NCI-H82 (cell line): ENCODE data around the gene TF.

Experiments used
- DNase-seq: peaks from one replicate; lab custom pipeline; 2025; lab: John Stamatoyannopoulos, UW

Gene TF

DNA sequence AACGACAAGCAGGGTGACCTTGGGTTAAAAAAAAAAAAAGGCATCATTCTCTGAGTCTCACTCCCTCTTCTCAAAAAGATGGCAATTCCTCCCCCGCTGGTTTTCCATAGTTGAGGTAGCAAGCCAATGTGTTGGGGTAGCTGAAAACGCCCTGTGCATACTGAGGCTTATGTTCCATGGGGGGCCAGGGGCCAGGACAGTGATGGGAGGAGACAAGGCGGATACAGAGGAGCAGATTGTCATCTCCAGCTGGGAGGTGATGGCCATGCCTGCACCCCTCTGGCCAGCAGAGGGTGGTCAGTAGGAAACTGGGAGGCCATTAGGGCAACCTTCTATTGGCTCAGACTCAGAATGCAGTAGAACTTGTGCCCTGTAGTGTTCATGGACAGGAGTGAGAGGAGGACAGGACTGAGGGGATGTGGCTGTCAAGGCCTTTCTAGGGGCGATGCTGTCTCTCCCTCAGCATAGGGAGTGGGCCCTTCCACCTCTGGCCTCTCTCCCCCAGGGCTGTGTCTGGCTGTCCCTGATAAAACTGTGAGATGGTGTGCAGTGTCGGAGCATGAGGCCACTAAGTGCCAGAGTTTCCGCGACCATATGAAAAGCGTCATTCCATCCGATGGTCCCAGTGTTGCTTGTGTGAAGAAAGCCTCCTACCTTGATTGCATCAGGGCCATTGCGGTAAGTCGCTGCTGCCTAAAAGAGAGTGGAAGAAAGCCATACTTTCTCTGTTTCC lies 1.9 kb downstream of the TF start:
- DNase-seq = no peak

DNA sequence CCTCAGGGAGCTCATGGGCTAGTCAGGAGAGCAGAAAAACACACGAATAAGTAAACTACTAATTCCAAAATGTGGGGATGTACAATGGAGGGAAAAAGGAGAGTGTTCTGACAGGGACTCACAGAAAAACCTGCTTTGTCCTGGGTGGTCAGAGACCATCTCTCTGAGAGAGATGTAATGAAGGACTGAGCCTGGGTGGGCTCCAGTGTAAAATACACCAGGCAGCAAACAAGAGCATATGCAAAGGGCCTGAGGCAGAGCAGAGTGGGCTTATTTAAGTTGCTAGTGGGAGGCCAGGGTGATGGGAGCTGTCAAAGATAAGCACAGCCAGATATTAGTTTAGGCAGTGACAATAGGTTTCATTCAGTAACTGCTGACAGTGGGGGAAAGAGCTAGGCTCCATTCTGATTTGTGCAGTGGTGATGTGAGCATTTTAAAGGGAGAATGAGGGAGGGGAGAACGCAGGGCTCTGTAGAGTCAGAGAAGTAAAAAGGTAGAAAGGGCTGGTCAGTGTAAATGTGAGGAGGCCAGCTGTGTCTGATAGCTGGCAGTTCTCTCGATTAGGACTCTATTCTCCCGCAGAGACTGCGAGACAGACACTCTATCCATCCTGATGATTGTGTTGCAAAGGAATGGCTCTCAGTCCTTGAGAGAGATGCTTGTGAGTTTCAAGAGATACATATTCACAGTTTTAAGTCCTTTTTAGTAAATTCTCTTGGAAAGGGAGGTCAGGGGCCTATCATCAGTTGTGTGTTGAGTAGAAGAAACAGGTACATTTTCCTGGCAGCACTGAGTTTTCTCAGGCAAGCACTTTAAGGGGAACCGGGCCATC lies 3.5 kb downstream of the TF start:
- DNase-seq = no peak

DNA sequence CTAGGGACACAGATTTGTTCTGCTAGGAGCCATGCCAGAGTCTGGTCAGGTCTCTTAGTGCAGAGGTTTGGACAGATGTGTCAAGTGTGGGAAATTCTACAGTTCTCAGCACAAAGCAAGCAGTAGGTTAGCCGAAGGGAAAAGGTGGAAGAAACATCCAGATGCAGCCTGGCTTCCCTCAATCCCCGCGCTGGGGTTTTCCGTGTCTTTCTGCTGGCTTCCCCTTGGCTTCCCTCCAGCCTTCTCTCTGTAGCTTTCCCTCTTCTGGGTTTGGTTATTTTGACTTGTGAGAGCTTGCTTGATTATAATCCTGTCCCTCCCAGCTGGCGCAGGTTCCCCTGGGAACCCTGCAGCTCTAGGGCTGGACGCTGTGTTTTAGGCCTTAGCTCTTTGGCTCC lies 4.1 kb downstream of the TF start:
- DNase-seq = peak; percentile 77

DNA sequence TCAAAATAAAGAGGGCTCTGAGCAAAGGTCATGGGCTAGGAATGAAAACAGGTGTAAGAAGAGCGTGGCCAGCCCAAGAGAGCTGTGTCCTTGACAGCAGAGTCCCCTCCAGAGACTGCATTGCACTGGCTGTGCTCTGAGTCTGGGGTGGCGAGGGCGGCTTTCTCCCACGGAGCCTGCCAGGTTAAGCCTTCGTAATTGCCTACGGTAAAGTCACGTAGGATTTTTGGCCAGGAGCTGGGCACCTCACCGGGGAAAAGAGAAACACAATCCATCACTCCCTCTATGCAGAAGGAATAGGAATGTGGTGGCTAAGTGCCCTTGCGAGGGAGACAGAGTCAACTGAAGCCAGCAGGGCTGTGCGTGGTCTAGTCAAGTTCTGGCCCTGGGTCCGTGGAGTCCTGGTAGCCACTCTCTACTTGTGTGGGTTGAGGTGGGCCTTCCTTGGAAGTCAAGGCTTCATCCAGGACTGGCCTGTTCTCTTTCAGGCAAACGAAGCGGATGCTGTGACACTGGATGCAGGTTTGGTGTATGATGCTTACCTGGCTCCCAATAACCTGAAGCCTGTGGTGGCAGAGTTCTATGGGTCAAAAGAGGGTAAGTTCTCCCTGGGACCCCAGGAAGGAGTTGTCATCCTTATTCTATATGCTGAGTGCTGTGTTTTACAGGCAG lies 7.0 kb downstream of the TF start:
- no peak for DNase-seq

DNA sequence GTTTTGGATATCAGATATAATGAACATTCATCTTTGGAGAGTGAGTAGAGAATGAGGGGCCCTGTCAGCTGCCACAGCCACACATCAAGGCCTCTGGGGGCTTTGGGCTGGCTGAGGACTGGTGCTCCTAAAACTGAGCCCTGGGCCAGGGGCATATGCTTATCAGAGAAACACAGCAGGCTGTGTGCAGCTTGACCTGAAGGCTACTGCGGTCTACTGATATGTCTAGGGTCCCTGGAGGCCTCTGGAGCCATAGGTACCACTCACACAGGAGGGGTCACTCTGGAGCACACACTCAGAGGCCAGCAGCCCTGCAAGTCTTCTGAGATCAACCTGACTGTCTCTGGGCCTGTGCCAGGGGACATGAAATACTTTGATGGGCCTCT lies 7.6 kb downstream of the TF start:
- DNase-seq = no peak

DNA sequence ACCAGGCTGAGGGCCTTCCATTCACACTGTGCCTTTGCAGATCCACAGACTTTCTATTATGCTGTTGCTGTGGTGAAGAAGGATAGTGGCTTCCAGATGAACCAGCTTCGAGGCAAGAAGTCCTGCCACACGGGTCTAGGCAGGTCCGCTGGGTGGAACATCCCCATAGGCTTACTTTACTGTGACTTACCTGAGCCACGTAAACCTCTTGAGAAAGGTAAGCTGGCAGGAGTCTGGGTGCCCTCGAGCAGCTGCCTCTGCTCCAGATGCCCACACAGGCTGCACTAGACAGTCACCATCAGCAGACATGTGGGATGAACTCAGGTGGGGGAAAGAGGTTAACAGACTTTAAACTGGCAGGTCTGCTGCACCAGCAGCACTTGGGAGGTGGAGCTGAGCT lies 8.3 kb downstream of the TF start:
- no peak for DNase-seq

DNA sequence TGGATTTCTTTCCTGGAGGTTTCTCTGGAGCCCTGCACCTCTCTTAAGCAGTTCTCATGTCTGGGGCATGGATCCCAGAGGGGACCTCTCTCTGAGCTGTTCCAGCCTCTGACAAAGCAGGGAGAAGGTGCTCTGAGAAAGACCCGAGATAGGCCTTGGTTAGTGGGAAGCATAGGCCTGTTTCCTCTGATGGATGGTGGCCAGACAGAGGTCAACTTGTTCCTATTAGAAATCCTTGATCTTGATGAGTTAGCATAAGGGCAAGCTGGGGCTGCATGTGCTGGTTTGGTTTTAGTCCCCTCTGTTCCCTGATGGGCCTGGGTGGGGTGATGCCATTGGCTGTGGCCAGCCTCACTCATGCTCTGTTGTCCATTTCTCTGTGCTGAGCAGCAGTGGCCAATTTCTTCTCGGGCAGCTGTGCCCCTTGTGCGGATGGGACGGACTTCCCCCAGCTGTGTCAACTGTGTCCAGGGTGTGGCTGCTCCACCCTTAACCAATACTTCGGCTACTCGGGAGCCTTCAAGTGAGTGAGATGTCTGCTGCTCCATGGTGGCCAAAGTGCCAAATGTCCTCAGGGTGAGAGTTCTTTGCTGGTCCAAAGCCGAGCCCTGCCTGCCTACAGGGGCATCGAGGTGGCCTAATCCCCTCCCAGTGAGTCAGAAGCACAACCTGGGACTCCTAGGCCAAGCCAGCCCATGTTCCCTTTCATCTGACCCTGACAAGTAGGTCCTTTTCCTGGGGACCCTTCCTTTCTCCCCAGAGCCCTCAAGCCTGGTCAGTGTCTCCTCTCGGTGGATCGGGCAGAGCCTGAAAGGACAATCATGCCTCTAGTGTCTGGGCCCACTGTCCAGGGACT lies 9.0 kb downstream of the TF start:
- no peak for DNase-seq

DNA sequence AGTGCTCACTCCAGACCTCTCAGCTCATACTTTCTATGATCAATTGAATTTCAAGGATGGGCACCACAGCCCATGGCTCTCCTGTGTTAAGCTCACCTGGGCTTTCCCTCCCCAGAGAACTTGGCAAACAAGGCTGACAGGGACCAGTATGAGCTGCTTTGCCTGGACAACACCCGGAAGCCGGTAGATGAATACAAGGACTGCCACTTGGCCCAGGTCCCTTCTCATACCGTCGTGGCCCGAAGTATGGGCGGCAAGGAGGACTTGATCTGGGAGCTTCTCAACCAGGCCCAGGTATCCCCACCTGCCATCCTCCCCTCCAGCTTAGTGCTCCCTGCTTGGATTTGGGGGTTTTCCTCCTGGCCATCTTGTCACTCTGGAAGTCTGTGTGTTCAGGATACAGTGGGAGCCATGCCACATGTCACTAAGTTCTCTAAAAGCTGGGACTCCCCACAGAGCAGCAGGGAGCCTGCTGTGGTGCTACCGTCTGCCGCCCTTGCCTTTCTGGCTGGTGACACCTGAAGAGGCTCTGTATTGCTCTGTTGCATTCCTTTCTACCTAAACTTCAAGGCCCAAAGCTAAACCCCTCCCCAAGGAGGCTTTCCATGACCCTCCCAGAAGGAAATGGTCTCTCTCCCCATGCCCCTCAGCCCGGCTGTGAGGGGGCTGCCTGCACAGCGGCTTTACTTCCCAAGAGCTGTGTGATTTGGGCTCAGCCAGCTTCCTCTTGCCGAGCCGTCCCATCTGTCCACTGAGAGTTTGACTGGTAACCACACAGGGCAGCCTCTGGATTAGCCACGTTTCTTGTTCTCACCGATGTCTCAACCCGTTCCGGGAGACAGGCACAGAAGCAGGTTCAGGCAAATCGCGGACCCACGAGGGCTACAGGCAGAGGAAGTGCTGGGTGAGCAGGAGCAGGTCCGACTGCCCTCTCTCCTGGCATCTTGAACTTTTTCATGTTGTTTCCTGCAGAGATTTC lies 10.8 kb downstream of the TF start:
- peak; percentile 43 for DNase-seq

DNA sequence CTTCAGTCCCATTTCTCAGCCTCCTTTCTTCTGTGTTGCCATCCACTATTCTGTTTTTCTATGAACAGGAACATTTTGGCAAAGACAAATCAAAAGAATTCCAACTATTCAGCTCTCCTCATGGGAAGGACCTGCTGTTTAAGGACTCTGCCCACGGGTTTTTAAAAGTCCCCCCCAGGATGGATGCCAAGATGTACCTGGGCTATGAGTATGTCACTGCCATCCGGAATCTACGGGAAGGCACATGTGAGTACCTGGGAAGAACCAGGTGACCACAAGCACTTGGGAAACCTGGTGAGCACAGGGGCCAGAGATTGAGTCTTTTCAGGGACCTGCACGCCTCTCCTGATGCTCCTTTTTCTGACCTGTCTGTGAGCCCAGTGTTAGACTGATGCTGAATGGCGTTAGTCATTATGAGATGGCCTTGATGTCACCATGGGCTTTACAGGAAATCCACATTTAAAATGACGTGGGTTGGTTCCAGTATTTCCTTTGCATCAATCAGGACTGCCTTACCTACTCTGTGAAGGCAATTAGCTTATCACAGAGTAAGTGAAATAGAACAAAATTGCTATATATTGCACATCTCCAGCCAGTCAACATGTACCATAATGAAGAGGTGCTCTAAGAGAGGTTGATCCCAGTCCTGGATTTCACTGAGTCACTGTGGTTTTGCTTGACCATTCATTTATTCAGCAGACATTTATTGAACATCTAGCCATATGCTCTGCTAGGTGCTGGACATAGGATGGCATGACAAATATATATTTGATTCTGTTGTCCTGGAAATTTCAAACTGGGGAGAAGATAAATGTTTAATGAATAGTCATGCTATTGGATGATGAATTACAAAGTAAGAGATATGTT lies 11.7 kb downstream of the TF start:
- DNase-seq = no peak

DNA sequence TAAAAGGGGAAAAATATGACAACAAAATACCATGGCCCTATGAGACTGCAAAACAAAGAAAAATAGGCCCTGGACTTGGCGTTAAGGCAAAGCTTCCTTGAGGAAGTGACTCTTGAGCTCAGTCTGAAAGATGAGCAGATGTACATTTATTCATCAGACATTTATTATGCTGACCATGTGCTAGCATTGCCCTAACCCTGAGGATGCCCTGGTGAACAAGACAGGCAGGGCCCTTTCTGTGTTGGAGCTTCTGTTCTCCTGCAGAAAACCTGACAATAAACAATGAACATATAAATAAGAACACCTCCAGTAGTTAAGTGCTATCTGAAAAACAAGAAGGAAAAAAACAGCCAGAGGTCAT lies 12.4 kb downstream of the TF start:
- no peak for DNase-seq

DNA sequence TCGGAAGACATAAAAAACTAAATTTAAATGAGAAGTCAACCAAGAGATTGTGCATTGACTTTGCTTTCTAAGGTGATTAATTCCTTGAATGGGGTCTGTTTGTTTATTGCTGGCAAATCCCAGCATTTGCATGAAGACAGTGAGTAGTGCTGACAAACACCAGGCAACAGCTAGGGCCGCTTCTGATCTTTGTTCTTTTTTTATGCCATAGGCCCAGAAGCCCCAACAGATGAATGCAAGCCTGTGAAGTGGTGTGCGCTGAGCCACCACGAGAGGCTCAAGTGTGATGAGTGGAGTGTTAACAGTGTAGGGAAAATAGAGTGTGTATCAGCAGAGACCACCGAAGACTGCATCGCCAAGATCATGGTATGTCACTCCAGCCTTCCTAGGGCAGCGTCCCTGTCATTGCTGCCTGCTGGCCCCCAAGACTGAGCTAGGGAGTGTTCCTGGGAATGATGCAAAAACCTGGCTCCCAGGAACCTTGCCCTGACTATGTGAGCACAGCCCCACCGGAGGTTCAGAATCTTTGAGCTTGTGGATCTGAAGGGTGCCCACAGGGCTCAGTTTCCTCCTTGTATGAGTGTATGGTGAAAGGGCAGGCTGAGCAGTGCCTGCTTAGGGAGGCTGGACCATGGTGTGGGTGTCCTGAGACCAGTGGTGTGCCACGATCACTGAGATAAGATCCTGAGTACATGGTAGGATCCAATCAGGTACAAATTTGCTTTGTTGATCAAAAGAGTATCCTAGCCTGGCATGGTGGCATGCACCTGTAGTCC lies 13.0 kb downstream of the TF start:
- no peak for DNase-seq

DNA sequence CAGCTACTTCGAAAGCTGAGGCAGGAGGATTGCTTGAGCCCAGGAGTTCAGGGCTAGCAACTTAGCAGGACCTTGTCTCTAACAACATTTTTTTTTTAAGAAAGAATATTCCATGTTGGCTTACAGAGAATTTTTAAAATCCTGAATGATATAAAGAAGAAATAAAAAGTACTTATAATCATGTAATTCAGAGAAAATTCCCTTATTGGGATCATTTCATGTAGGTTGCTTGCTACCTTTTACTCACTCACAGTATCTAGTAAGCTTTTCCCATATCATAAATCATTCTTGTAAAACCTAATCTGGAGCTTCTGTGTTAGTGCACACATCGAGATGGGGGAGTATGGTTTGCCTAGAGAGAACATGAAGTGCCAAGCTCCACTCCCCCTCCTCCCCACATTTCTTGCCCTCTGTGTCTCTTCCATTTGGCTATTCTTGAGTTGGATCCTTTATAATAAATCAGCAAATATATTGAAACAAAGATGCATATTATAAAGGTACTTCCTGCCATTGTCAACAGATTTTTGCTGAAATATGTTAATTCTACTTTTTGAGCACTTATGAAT lies 13.6 kb downstream of the TF start:
- no peak for DNase-seq

DNA sequence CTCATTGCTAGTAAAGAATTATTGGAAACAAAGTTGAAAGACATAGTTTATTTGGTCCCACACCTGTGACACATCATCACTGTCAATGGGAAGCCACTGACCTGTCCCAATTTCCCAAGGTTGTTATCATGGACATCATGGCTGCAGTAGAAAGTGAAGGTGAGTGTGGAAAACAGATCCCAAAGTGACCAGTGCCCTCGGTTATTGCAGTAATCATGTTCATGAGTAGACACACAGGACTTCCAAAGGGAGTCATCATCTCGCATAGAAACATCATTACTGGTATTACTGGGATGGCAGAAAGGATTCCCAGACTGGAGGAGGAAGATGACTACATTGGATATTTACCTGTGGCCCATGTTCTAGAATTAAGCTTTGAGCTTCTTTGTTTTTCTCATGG lies 14.7 kb downstream of the TF start:
- DNase-seq = no peak

DNA sequence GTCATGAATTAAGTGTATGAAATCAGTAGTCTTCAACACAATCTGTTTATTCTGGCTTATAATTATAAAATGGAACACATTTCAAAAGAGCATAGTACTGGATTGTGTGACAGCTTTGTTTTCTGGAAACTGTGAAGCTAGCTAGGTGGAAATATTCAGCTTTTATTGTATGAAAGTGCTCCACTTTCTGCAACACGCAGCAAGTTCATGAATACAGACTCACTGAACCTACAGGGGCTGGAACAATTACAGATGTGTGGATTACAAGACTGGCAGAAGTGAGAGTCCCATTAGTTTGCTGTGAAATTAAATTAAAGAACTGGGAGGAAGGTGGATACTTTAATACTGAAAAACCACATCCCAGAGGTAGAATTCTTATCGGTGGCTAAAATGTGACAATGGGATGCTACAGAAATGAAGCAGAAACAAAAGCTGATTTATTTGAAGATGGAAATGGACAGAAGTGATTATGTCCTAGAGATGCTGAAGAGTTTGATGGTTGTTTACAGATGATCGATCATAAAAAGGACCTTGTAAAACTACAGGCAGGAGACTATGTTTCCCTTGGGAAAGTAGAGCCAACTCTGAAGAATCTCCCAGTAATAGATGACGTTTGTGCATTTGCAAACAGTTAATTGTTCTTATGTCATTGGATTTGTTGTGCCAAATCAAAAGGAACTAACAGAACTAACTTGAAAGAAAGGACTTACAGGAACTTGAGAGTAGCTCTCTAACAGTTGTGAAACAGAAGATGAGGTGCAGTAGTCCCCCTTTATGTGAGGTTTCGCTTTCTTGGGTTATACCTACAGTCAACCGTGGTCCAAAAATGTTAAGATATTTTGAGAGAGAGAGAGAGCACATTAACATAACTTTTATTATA lies 15.7 kb downstream of the TF start:
- no peak for DNase-seq

DNA sequence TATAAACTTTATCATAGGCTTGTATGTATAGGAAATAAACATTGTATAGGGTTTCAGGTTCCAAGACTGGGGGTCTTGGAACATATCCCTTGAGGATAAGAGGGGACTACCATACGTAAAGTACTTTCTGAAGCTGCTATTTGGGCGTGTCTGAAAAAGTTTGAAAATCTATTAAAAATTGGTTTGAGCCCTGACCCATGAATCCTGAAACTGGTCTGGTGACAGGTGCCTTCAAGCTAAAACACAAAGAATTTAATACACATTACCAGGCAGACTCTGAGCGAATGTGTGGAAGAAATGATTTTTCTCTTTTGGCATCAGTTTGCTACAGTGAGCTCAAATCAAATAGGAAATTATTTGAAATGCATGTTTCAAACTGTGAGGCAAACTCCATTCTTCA lies 16.3 kb downstream of the TF start:
- no peak for DNase-seq

DNA sequence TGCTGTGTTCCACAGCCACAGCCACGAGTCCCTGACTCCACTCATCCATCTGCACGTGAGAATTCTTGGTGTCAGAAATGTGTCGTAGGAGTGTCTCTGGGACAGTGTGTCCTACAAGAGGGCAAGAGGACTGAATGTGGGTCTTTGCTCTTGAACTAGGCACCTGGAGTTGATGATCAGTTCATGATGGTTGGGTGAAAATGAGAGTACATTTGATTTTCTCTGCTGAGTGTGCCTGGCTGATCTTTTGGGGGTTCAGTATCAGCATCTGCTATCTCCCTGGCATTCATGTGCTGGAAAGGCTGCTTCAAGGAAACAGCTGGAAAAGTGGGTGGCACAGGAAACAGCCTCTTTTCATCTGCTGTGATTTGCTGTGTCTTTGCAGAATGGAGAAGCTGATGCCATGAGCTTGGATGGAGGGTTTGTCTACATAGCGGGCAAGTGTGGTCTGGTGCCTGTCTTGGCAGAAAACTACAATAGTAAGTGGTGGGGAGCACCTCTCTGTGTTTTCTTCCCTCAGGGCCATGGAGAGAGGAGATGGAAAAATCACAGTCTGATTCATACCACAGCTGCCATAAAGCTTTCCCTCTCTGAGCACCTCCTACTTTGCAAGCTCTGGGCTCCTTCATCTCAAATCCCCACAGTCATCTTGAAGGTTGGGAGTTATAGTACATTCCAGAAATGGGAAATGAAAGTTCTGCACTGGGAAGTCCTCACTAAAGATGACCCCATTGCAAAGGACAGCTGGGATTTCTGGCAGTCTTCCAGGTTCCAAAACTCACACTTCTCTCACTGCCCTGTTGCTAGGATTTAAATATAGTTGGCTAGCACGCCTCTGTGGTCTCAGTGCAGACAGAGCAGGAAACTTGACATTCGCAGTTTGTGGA lies 17.8 kb downstream of the TF start:
- peak; percentile 22 for DNase-seq

DNA sequence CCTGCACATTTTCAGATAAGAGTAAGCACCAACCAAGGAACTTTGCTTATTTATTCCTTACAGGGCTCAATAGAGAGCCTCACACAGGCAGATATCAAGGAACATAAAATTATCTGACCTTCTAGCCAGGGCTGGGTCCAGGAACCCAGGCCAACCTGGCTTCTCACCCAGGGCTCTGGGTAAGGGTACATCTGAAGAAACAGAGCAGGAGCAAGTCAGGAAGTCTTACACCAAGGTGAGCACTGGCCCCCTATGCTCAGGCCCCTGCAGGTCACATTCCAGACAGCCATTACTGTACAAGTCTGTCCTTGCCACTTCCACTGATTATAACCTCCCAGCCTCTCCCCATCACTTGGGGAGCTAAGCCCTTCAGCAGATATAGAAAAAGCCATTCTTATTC lies 19.1 kb downstream of the TF start:
- DNase-seq = no peak
